SK-N-SH treated with all-trans-retinoic acid at 6 μM for 48 hours (cell line): ENCODE measurements around the gene DOK6.

Experiments used
- BACH2 ChIP-seq: fragments of 250-450 bp; sonication (Bioruptor Pico); IDR thresholded peaks from 2 replicates; pipeline ENCODE4 v1.9.0; 2021; ENCODE audit warnings: mild to moderate bottlenecking, borderline replicate concordance
- CSDC2 ChIP-seq: fragments of 250-450 bp; sonication (Bioruptor Pico); IDR thresholded peaks from 2 replicates; pipeline ENCODE4 v1.5.0; 2020; ENCODE audit warnings: mild to moderate bottlenecking, moderate library complexity
- ESRRG ChIP-seq: fragments of 250-450 bp; sonication (Bioruptor Pico); IDR thresholded peaks from 2 replicates; pipeline ENCODE4 v1.6.1; 2021; ENCODE audit warnings: mild to moderate bottlenecking
- GLIS3 ChIP-seq: fragments of 250-450 bp; sonication (Bioruptor Pico); IDR thresholded peaks from 2 replicates; pipeline ENCODE4 v1.5.0; 2020; ENCODE audit warnings: mild to moderate bottlenecking, moderate library complexity
- ISL1 ChIP-seq: fragments of 250-450 bp; sonication (Bioruptor Pico); IDR thresholded peaks from 2 replicates; pipeline ENCODE4 v2.1.2; 2022; ENCODE audit warnings: mild to moderate bottlenecking, moderate library complexity
- SNAI2 ChIP-seq: fragments of 250-450 bp; sonication (Bioruptor Pico); IDR thresholded peaks from 2 replicates; pipeline ENCODE4 v1.5.0; 2020; ENCODE audit warnings: mild to moderate bottlenecking, moderate library complexity
- TCF4 ChIP-seq: fragments of 250-450 bp; sonication (Bioruptor Pico); IDR thresholded peaks from 2 replicates; pipeline ENCODE4 v1.8.0; 2021; ENCODE audit warnings: mild to moderate bottlenecking, moderate library complexity, borderline replicate concordance
- ZFP3 ChIP-seq: fragments of 250-450 bp; sonication (Bioruptor Pico); IDR thresholded peaks from 2 replicates; pipeline ENCODE4 v1.5.0; 2020; ENCODE audit warnings: mild to moderate bottlenecking, moderate library complexity
- ZFP30 ChIP-seq: fragments of 450-650 bp; formaldehyde crosslinking; IDR thresholded peaks from 2 replicates; pipeline ENCODE4 v1.5.0; 2022; ENCODE audit warnings: mild to moderate bottlenecking, moderate library complexity
- ZNF8 ChIP-seq: fragments of 450-650 bp; formaldehyde crosslinking; IDR thresholded peaks from 2 replicates; pipeline ENCODE4 v1.5.0; 2020; ENCODE audit warnings: mild to moderate bottlenecking, moderate library complexity
- TF ChIP-seq, protein P1 (sequence below): fragments of 250-450 bp; sonication (Bioruptor Pico); IDR thresholded peaks from 2 replicates; pipeline ENCODE4 v1.8.0; 2021; ENCODE audit warnings: low read depth, mild to moderate bottlenecking, moderate library complexity, borderline replicate concordance
- TF ChIP-seq, protein P2 (sequence below): fragments of 250-450 bp; sonication (Bioruptor Pico); IDR thresholded peaks from 2 replicates; pipeline ENCODE4 v1.5.1; 2021; ENCODE audit warnings: mild to moderate bottlenecking, moderate library complexity
- TF ChIP-seq, protein P3 (sequence below): fragments of 250-450 bp; sonication (Bioruptor Pico); IDR thresholded peaks from 2 replicates; pipeline ENCODE4 v1.5.1; 2020; ENCODE audit warnings: low read depth, mild to moderate bottlenecking, moderate library complexity
- TF ChIP-seq, protein P4 (sequence below): fragments of 250-450 bp; sonication (Bioruptor Pico); IDR thresholded peaks from 2 replicates; pipeline ENCODE4 v1.5.0; 2020; ENCODE audit warnings: mild to moderate bottlenecking, moderate library complexity

DNA sequence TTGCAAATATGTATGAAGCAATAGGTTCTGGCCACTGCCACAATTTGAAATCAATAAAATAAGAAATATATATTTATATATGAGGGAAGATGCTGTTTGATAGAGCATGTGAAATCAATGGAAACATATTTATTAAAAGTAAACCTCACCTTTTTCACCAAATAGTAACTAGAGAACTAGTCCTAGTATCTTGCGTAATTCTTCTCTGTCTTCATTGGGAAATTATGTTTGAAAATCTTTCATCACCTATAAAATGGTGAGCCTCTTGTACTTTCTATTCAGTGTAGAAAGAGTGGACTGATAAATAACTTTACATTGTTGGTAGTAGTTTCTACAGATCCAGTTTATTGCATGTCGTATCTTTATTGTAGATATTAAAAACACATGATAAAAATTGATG, 444.0 kb downstream of the DOK6 start:
- TF ChIP-seq SNAI2 (CRISPR knock-in tag) = no peak
- TF ChIP-seq GLIS3 (CRISPR knock-in tag) = no peak
- no peak for TF ChIP-seq ESRRG
- no peak for TF ChIP-seq ZNF8
- TF ChIP-seq TCF4 (CRISPR knock-in tag) = no peak
- TF ChIP-seq, protein P1, sequence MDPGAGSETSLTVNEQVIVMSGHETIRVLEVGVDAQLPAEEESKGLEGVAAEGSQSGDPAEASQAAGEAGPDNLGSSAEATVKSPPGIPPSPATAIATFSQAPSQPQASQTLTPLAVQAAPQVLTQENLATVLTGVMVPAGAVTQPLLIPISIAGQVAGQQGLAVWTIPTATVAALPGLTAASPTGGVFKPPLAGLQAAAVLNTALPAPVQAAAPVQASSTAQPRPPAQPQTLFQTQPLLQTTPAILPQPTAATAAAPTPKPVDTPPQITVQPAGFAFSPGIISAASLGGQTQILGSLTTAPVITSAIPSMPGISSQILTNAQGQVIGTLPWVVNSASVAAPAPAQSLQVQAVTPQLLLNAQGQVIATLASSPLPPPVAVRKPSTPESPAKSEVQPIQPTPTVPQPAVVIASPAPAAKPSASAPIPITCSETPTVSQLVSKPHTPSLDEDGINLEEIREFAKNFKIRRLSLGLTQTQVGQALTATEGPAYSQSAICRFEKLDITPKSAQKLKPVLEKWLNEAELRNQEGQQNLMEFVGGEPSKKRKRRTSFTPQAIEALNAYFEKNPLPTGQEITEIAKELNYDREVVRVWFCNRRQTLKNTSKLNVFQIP (CRISPR knock-in tag) = no peak
- no peak for TF ChIP-seq BACH2 (CRISPR knock-in tag)
- TF ChIP-seq, protein P2, sequence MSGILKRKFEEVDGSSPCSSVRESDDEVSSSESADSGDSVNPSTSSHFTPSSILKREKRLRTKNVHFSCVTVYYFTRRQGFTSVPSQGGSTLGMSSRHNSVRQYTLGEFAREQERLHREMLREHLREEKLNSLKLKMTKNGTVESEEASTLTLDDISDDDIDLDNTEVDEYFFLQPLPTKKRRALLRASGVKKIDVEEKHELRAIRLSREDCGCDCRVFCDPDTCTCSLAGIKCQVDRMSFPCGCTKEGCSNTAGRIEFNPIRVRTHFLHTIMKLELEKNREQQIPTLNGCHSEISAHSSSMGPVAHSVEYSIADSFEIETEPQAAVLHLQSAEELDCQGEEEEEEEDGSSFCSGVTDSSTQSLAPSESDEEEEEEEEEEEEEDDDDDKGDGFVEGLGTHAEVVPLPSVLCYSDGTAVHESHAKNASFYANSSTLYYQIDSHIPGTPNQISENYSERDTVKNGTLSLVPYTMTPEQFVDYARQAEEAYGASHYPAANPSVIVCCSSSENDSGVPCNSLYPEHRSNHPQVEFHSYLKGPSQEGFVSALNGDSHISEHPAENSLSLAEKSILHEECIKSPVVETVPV = no peak
- no peak for TF ChIP-seq ZFP30 (CRISPR knock-in tag)
- TF ChIP-seq, protein P3, sequence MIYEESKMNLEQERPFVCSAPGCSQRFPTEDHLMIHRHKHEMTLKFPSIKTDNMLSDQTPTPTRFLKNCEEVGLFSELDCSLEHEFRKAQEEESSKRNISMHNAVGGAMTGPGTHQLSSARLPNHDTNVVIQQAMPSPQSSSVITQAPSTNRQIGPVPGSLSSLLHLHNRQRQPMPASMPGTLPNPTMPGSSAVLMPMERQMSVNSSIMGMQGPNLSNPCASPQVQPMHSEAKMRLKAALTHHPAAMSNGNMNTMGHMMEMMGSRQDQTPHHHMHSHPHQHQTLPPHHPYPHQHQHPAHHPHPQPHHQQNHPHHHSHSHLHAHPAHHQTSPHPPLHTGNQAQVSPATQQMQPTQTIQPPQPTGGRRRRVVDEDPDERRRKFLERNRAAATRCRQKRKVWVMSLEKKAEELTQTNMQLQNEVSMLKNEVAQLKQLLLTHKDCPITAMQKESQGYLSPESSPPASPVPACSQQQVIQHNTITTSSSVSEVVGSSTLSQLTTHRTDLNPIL = no peak
- no peak for TF ChIP-seq ZFP3 (CRISPR knock-in tag)
- TF ChIP-seq, protein P4, sequence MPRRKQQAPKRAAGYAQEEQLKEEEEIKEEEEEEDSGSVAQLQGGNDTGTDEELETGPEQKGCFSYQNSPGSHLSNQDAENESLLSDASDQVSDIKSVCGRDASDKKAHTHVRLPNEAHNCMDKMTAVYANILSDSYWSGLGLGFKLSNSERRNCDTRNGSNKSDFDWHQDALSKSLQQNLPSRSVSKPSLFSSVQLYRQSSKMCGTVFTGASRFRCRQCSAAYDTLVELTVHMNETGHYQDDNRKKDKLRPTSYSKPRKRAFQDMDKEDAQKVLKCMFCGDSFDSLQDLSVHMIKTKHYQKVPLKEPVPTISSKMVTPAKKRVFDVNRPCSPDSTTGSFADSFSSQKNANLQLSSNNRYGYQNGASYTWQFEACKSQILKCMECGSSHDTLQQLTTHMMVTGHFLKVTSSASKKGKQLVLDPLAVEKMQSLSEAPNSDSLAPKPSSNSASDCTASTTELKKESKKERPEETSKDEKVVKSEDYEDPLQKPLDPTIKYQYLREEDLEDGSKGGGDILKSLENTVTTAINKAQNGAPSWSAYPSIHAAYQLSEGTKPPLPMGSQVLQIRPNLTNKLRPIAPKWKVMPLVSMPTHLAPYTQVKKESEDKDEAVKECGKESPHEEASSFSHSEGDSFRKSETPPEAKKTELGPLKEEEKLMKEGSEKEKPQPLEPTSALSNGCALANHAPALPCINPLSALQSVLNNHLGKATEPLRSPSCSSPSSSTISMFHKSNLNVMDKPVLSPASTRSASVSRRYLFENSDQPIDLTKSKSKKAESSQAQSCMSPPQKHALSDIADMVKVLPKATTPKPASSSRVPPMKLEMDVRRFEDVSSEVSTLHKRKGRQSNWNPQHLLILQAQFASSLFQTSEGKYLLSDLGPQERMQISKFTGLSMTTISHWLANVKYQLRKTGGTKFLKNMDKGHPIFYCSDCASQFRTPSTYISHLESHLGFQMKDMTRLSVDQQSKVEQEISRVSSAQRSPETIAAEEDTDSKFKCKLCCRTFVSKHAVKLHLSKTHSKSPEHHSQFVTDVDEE (CRISPR knock-in tag) = no peak
- TF ChIP-seq CSDC2 (CRISPR knock-in tag) = no peak
- no peak for TF ChIP-seq ISL1
